H1 (cell line): ENCODE data around the gene UNC119.

Experiments used
- EP300 ChIP-seq, 2 experiments: IDR thresholded peaks; 1 replicate in 1 of 2; 2 replicates in 1 of 2; pipeline ENCODE4 v1.6.1; 2011 to 2012; ENCODE audit warnings: low read depth in 2 of 2, low read length in 2 of 2, mild to moderate bottlenecking in 2 of 2, borderline replicate concordance in 1 of 2, inconsistent platforms in 1 of 2, moderate library complexity in 1 of 2
- GTF2F1 ChIP-seq: IDR thresholded peaks from 2 replicates; pipeline ENCODE4 v1.6.1; 2012; ENCODE audit warnings: low read depth, low read length, improper control_type of control experiment, borderline replicate concordance
- RNF2 ChIP-seq: fragments of 200-900, 300-1000 bp; sonication (generic); IDR thresholded peaks from 2 replicates; pipeline ENCODE4 v1.7.1; 2016; ENCODE audit warnings: borderline replicate concordance, low read depth, mild to moderate bottlenecking, antibody characterized with exemption, low read length; ENCODE audit not compliant: poor library complexity, severe bottlenecking; ENCODE audit errors: missing control alignments
- SIN3A ChIP-seq, 2 experiments: IDR thresholded peaks in 1 of 2; conservative IDR thresholded peaks in 1 of 2; 2 replicates each; pipeline ENCODE4 v1.6.1; 2011 to 2012; ENCODE audit warnings: low read length in 2 of 2, improper control_type of control experiment in 1 of 2, low read depth in 1 of 2, mild to moderate bottlenecking in 1 of 2
- YY1 ChIP-seq: IDR thresholded peaks from 2 replicates; pipeline ENCODE4 v1.6.1; 2011; ENCODE audit warnings: low read depth, mild to moderate bottlenecking, low read length

DNA sequence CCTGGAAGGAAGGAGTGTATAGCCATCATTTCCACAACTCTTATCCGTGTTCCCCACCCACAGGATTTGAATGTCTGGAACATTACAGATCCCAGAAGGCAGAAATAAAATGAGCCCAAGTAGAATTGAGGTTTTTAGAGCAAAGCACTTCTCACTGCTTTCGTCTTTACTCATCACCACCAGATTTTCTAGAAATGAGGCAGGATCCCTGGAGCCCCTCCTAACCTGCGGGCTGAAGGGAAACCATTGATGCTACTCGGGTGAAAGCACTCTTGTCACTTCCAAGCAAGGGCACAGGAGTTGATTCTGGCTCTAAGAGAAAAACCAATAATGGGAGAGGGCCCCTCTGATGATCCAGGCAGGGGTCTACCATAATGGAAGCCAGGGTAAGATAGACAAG is 27.1 kb upstream of the UNC119 start:
- no peak for TF ChIP-seq YY1
- no peak for TF ChIP-seq EP300 (IDR thresholded peaks at IDR 0.05; ENCODE audit: borderline replicate concordance in 1 of 2, low read depth in 2 of 2, low read length in 2 of 2)
- no peak for TF ChIP-seq GTF2F1
- no peak for TF ChIP-seq RNF2
- TF ChIP-seq SIN3A (conservative IDR thresholded peaks at IDR 0.05 in 1 of 2, IDR thresholded peaks at IDR 0.05 in 1 of 2; ENCODE audit: low read depth in 1 of 2, low read length in 2 of 2), result no peak
